Karpas-422 (cell line): ENCODE data around the gene HOXC9. TPM values are rescaled to one million over a fixed set of nuclear protein-coding genes. Genes with fewer than 3 reads are reported as not detected.

ENCODE experiments used
- small RNA-seq: library from RNA; depleted of rRNA; stranded (forward); fragments of <200 nt; gene quantifications from one replicate; pipeline ENCODE3, GENCODE V24; 2014
- total RNA-seq: library from RNA; depleted of rRNA; stranded (reverse); fragments of >200 nt; shearing (Covaris generic); gene quantifications from 2 replicates; pipeline ENCODE4 v1.2.3, GENCODE V29; 2014; ENCODE audit warnings: low replicate concordance; rRNA removed

The HOXC9 gene
- total RNA-seq, 1 experiment from 2014 or later, result not detected

Small RNAs within 50 kb of the gene (small RNA-seq; reads per million reads assigned to genes)
- gene AC012531.3 (not detected), gene AC012531.4 (not detected), gene HOXC5 (not detected), gene MIR196A2 (not detected), gene MIR615 (0.12 reads per million), gene RF01905 (not detected), gene RF01906 (not detected)

Other genes starting within 250 kb of the HOXC9 start
- gene CISTR, start 248.2 kb upstream of the HOXC9 start, total RNA-seq, result not detected in 2 replicates
- not detected in 2 replicates for gene HOXC13, start 61.3 kb upstream of the HOXC9 start, total RNA-seq
- not detected in 2 replicates for gene HOXC12, start 45.3 kb upstream of the HOXC9 start, total RNA-seq
- not detected in 2 replicates for gene HOXC11, start 27.0 kb upstream of the HOXC9 start, total RNA-seq
- 0.07 TPM in 1 of 2 replicates, not detected in the other for gene HOTAIR, start 25.2 kb upstream of the HOXC9 start, total RNA-seq
- not detected in 2 replicates for gene HOXC10, start 15.0 kb upstream of the HOXC9 start, total RNA-seq
- not detected in 2 replicates for gene HOXC8, start 8.8 kb downstream of the HOXC9 start, total RNA-seq
- not detected in 2 replicates for gene HOXC6, start 28.3 kb downstream of the HOXC9 start, total RNA-seq
- gene HOXC5, start 32.9 kb downstream of the HOXC9 start, total RNA-seq, result not detected in 2 replicates
- gene HOXC4, start 53.7 kb downstream of the HOXC9 start, total RNA-seq, result 7.3 and 9.7 TPM in 2 replicates
- gene SMUG1, start 188.8 kb downstream of the HOXC9 start, total RNA-seq, result 39.8 and 43.3 TPM in 2 replicates